ENCODE measurements around the gene TIMP3.
A peak's percentile ranks its signal among the peaks of the same experiment; 100 is the strongest.

The TIMP3 gene

GRCh38 chr22:32814285-32814860, 12.9 kb downstream of the TIMP3 start:
- no peak for TF ChIP-seq Cebpa-rat (IDR thresholded peaks at IDR 0.05)
- Histone ChIP-seq H4K20me1 (no peaks in the 10 kb centered on the region), H3K36me3 (no peaks in the 10 kb centered on the region), H3K4me2 (no peak overlapping the region), H3K27me3 (no peaks in the 10 kb centered on the region), H3K4me1 (peaks cover 0 to 11% (median 7%) of the 10 kb centered on the region in 10 experiments; a peak in 13 of 20 replicates), H3K4me3 (no peak overlapping the region), H3K27ac (no peak overlapping the region), H3K9ac (no peak overlapping the region), H3K9me3 (replicated peaks in 1 of 11) (no peaks in the 10 kb centered on the region)

- H3K27me3 ChIP-seq, result no peaks in the 10 kb centered on the region
- no peak overlapping the region for H3K27ac ChIP-seq
- H3K4me2 ChIP-seq, result no peak overlapping the region
- no peaks in the 10 kb centered on the region for H3K9me3 ChIP-seq (replicated peaks in 1 of 11)
- no peak overlapping the region for H3K9ac ChIP-seq
- no peak for TF ChIP-seq Cebpa-rat (IDR thresholded peaks at IDR 0.05)
- H4K20me1 ChIP-seq, result no peaks in the 10 kb centered on the region
- no peaks in the 10 kb centered on the region for H3K36me3 ChIP-seq
- H3K4me1 ChIP-seq, result peaks cover 0 to 11% (median 7%) of the 10 kb centered on the region in 10 experiments; a peak in 13 of 20 replicates
- no peak overlapping the region for H3K4me3 ChIP-seq
Observed at GRCh38 chr22:32815059-32815458, 13.6 kb downstream of the TIMP3 start.

- no peak for TF ChIP-seq Cebpa-rat (IDR thresholded peaks at IDR 0.05)
- Histone ChIP-seq H3K9ac (no peak overlapping the region), H3K4me1 (peaks cover 0 to 11% (median 7%) of the 10 kb centered on the region in 10 experiments; a peak in 13 of 20 replicates), H3K4me2 (no peak overlapping the region), H3K9me3 (replicated peaks in 1 of 11) (no peaks in the 10 kb centered on the region), H3K36me3 (no peaks in the 10 kb centered on the region), H3K27ac (no peak overlapping the region), H3K4me3 (no peak overlapping the region), H4K20me1 (no peaks in the 10 kb centered on the region), H3K27me3 (no peaks in the 10 kb centered on the region)
Observed at GRCh38 chr22:32815943-32816342, 14.4 kb downstream of the TIMP3 start.

- H3K4me3 ChIP-seq, result no peak overlapping the region
- H3K4me2 ChIP-seq, result peak overlapping the region in 3 of 11 experiments; percentile 10 to 56 (median 32); a peak in 5 of 22 replicates
- no peak overlapping the region for H3K9ac ChIP-seq
- TF ChIP-seq Cebpa-rat (IDR thresholded peaks at IDR 0.05), result no peak
- H3K4me1 ChIP-seq, result peaks cover 0 to 11% (median 7%) of the 10 kb centered on the region in 10 experiments; a peak in 13 of 20 replicates
- no peaks in the 10 kb centered on the region for H3K27me3 ChIP-seq
- no peaks in the 10 kb centered on the region for H3K36me3 ChIP-seq
- H3K9me3 ChIP-seq (replicated peaks in 1 of 11), result no peaks in the 10 kb centered on the region
- H4K20me1 ChIP-seq, result no peaks in the 10 kb centered on the region
- no peak overlapping the region for H3K27ac ChIP-seq
Observed at GRCh38 chr22:32817137-32817730, 15.7 kb downstream of the TIMP3 start.

- Histone ChIP-seq H4K20me1 (no peaks in the 10 kb centered on the region), H3K9ac (no peak overlapping the region), H3K4me3 (no peak overlapping the region), H3K27ac (no peak overlapping the region), H3K4me2 (peak overlapping the region in 7 of 11 experiments; percentile 11 to 56 (median 32); a peak in 8 of 22 replicates), H3K4me1 (peaks cover 0 to 11% (median 7%) of the 10 kb centered on the region in 10 experiments; a peak in 13 of 20 replicates), H3K36me3 (no peaks in the 10 kb centered on the region), H3K9me3 (replicated peaks in 1 of 11) (no peaks in the 10 kb centered on the region), H3K27me3 (no peaks in the 10 kb centered on the region)
- no peak for TF ChIP-seq Cebpa-rat (IDR thresholded peaks at IDR 0.05)
Observed at GRCh38 chr22:32818446-32819115, 17.1 kb downstream of the TIMP3 start.

GRCh38 chr22:32819120-32819519, 17.6 kb downstream of the TIMP3 start:
- no peak overlapping the region for H3K4me3 ChIP-seq
- no peaks in the 10 kb centered on the region for H3K36me3 ChIP-seq
- no peak overlapping the region for H3K9ac ChIP-seq
- no peaks in the 10 kb centered on the region for H3K9me3 ChIP-seq (replicated peaks in 1 of 11)
- no peaks in the 10 kb centered on the region for H3K27me3 ChIP-seq
- peaks cover 0 to 11% (median 7%) of the 10 kb centered on the region in 10 experiments; a peak in 13 of 20 replicates for H3K4me1 ChIP-seq
- H3K27ac ChIP-seq, result no peak overlapping the region
- H3K4me2 ChIP-seq, result peak overlapping the region in 4 of 11 experiments; percentile 21 to 43 (median 32); a peak in 7 of 22 replicates
- no peaks in the 10 kb centered on the region for H4K20me1 ChIP-seq
- TF ChIP-seq Cebpa-rat (IDR thresholded peaks at IDR 0.05), result no peak

GRCh38 chr22:32820131-32821119, 18.9 kb downstream of the TIMP3 start:
- Histone ChIP-seq H3K4me3 (no peak overlapping the region), H3K9ac (no peak overlapping the region), H3K36me3 (no peaks in the 10 kb centered on the region), H3K4me1 (peaks cover 0 to 11% (median 7%) of the 10 kb centered on the region in 10 experiments; a peak in 13 of 20 replicates), H4K20me1 (no peaks in the 10 kb centered on the region), H3K27ac (no peak overlapping the region), H3K4me2 (no peak overlapping the region), H3K9me3 (replicated peaks in 1 of 11) (no peaks in the 10 kb centered on the region), H3K27me3 (no peaks in the 10 kb centered on the region)
- TF ChIP-seq Cebpa-rat (IDR thresholded peaks at IDR 0.05), result no peak

- no peak overlapping the region for H3K4me3 ChIP-seq
- no peak overlapping the region for H3K4me2 ChIP-seq
- no peaks in the 10 kb centered on the region for H4K20me1 ChIP-seq
- no peaks in the 10 kb centered on the region for H3K27me3 ChIP-seq
- H3K9ac ChIP-seq, result no peak overlapping the region
- no peak for TF ChIP-seq Cebpa-rat (IDR thresholded peaks at IDR 0.05)
- peaks cover 0 to 10% (median 7%) of the 10 kb centered on the region in 10 experiments; a peak in 13 of 20 replicates for H3K4me1 ChIP-seq
- H3K9me3 ChIP-seq (replicated peaks in 1 of 11), result no peaks in the 10 kb centered on the region
- no peaks in the 10 kb centered on the region for H3K36me3 ChIP-seq
- H3K27ac ChIP-seq, result no peak overlapping the region
Observed at GRCh38 chr22:32822179-32822877, 20.8 kb downstream of the TIMP3 start.

Data from BLaER1 treated with 17β-estradiol and CSF1 and Interleukin-3, amounts not matched to agents 10 nM and 100 nM (cell line).